Body of pancreas (tissue), 4 donors: ENCODE data around the gene IFNW1.

Experiments
- CTCF ChIP-seq, 7 experiments: fragments of 450-650 bp in 4 of 7; fragments of 200-600 bp in 3 of 7; sonication (generic) in 3 of 7; IDR thresholded peaks; one replicate each; pipeline ENCODE4 v1.5.1; 2016 to 2019; ENCODE audit warnings: antibody characterized with exemption in 7 of 7
- POLR2A ChIP-seq, 3 donors: fragments of 450-650 bp; IDR thresholded peaks; one replicate each; pipeline ENCODE4 v1.6.1; 2016; ENCODE audit warnings: antibody characterized with exemption in 3 of 3, mild to moderate bottlenecking in 2 of 3

- TF ChIP-seq CTCF (IDR thresholded peaks at IDR 0.05) (peak; percentile 65 to 85 (median 77)), POLR2A (IDR thresholded peaks at IDR 0.05) (no peak)
These were observed 30.7 kb downstream of the IFNW1 start for GRCh38 chr9:21110708-21111576.
